Glutamatergic neuron (in vitro differentiated cells): Measurements from ENCODE around the gene RBM19. TPM values are rescaled to one million over a fixed set of nuclear protein-coding genes. Genes with fewer than 3 reads are reported as not detected.
A peak's percentile ranks its signal among the peaks of the same experiment; 100 is the strongest.

Experiments used
- DNase-seq: peaks from one replicate; pipeline ENCODE4 v3.0.0; 2022
- H3K27ac Mint-ChIP-seq: one replicate; pipeline ENCODE4 v1.8.0; 2020; ENCODE audit warnings: mild to moderate bottlenecking, mixed read lengths, inconsistent platforms; ENCODE audit not compliant: unreplicated experiment
- H3K27me3 Mint-ChIP-seq: one replicate; pipeline ENCODE4 v1.8.0; 2020; ENCODE audit warnings: mild to moderate bottlenecking, moderate library complexity, mixed read lengths, inconsistent platforms; ENCODE audit not compliant: unreplicated experiment
- H3K36me3 Mint-ChIP-seq: one replicate; pipeline ENCODE4 v1.8.0; 2020; ENCODE audit warnings: mild to moderate bottlenecking, mixed read lengths, inconsistent platforms; ENCODE audit not compliant: unreplicated experiment
- H3K4me1 Mint-ChIP-seq: one replicate; pipeline ENCODE4 v1.8.0; 2020; ENCODE audit warnings: mild to moderate bottlenecking, low read depth, mixed read lengths, inconsistent platforms; ENCODE audit not compliant: unreplicated experiment
- H3K4me3 Mint-ChIP-seq: one replicate; pipeline ENCODE4 v1.8.0; 2020; ENCODE audit warnings: mild to moderate bottlenecking, mixed read lengths, inconsistent platforms; ENCODE audit not compliant: unreplicated experiment
- H3K9me3 Mint-ChIP-seq: one replicate; pipeline ENCODE4 v1.8.0; 2020; ENCODE audit warnings: mild to moderate bottlenecking, moderate library complexity, mixed read lengths, inconsistent platforms; ENCODE audit not compliant: unreplicated experiment
- CTCF ChIP-seq: fragments of 200-600 bp; sonication (generic); IDR thresholded peaks from one replicate; pipeline ENCODE4 v1.5.0; 2021; ENCODE audit not compliant: partially characterized antibody, unreplicated experiment
- total RNA-seq: library from RNA; stranded (reverse); fragmentation: NEBNext Ultra II Directional; extraction: Animal tissue kit (Norgen Biotek cat#: 25700); gene quantifications from one replicate; pipeline ENCODE4 v1.2.1, GENCODE V29; 2021; ENCODE audit not compliant: unreplicated experiment

Gene RBM19
- total RNA-seq, 1 donor from 2014 or later, result 27.4 TPM

GRCh38 chr12:113867258-113867657 lies 98.9 kb downstream of the RBM19 start:
- TF ChIP-seq CTCF, result peak; percentile 67
- Mint-ChIP-seq H3K9me3 (peaks cover 3% of the 10 kb centered on the region), H3K27me3 (peaks cover 5% of the 10 kb centered on the region), H3K4me1 (peaks cover 7% of the 10 kb centered on the region), H3K4me3 (no peak overlapping the region), H3K27ac (no peak overlapping the region), H3K36me3 (peaks cover 8% of the 10 kb centered on the region)
- peak; percentile 69 for DNase-seq

GRCh38 chr12:113866496-113866895 lies 99.6 kb downstream of the RBM19 start:
- Mint-ChIP-seq H3K9me3 (peaks cover 3% of the 10 kb centered on the region), H3K4me3 (no peak overlapping the region), H3K27ac (no peak overlapping the region), H3K4me1 (peaks cover 13% of the 10 kb centered on the region), H3K36me3 (peaks cover 8% of the 10 kb centered on the region), H3K27me3 (peaks cover 5% of the 10 kb centered on the region)
- TF ChIP-seq CTCF, result no peak
- no peak for DNase-seq

GRCh38 chr12:113863455-113863845 lies 102.7 kb downstream of the RBM19 start:
- no peak for TF ChIP-seq CTCF
- Mint-ChIP-seq H3K4me3 (no peak overlapping the region), H3K36me3 (no peaks in the 10 kb centered on the region), H3K27me3 (peaks cover 10% of the 10 kb centered on the region), H3K4me1 (peaks cover 28% of the 10 kb centered on the region), H3K27ac (peak overlapping the region; percentile 38), H3K9me3 (no peaks in the 10 kb centered on the region)
- no peak for DNase-seq

- no peak for DNase-seq
- TF ChIP-seq CTCF, result no peak
- Mint-ChIP-seq H3K9me3 (no peaks in the 10 kb centered on the region), H3K27me3 (peaks cover 10% of the 10 kb centered on the region), H3K36me3 (no peaks in the 10 kb centered on the region), H3K4me3 (no peak overlapping the region), H3K27ac (no peak overlapping the region), H3K4me1 (peaks cover 33% of the 10 kb centered on the region)
These were observed 103.3 kb downstream of the RBM19 start for GRCh38 chr12:113862590-113863454.

GRCh38 chr12:113861708-113862312 lies 104.3 kb downstream of the RBM19 start:
- Mint-ChIP-seq H3K9me3 (peaks cover 3% of the 10 kb centered on the region), H3K36me3 (no peaks in the 10 kb centered on the region), H3K27me3 (peaks cover 12% of the 10 kb centered on the region), H3K4me3 (no peak overlapping the region), H3K4me1 (peaks cover 41% of the 10 kb centered on the region), H3K27ac (no peak overlapping the region)
- no peak for DNase-seq
- no peak for TF ChIP-seq CTCF
